ENCODE measurements around the gene ATP13A1.

ATP13A1 gene

DNA sequence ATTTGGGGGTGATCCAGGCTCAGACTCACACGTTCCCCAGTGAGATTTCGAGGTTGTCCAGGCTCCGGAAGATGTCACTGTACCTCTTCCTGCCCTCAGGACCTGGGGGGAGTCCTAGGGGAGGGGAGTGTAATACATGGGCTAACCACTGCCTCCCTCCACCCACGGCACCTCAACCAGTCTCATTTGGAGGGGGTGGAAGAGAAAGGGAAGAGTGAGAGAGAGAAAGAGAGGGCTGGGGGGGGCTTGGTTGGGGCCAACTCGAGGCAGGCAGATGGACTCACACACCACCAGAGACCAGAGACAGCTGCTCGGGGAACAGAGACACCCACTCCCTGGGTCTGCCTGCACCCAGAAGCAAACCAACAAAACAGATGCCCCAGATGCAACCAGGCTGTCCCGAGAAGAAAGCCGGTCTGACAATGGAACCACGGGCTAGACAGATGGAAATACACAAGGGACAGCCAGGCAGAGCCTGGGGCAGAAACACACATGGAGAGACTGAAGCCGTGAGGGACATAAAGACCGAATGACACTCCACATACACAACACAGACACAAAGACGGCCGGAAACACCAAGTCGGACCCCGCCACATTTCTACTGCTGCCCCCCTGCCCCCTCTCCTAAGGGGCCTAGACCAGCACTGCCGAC is 20.8 kb downstream of the ATP13A1 start:
- DNase-seq = peak; percentile 57 to 69

DNA sequence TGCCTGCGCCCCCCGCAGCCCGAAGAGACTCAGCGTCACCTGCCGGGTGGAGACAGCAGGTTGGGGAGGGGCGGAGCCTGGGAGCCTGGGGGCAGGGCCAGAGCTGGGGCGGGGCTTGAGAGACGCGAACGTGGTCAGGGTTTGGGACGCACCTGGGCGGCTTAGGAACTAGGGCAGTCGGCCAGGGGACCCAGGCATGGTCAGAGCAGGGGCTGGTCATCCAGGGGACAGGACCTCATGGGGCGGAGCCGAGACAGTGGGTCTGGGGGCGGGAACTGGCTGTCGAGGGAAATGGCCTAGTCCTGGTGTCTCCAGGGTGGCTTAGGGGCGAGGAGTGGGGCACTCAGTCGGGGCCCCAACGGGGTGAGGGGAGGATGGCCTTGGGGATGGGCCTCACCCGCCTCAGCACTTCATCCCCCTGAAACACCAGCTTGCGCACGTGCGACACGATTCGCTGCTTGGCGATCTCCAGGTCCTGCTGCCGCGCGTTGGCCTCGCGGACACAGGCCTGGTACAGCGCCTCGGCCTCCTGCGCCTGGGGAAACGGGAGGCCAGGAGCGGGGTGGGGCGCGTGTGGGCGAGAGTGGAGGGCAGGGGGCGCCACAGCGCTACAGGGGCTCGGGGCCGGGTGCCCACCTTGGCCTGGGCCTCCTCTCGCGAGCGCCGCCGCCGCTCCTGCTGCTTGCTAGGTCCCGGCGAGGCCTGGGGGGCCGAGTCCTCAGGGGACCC is 25.8 kb downstream of the ATP13A1 start:
- DNase-seq = peak in 1 of 2 experiments; percentile 16

DNA sequence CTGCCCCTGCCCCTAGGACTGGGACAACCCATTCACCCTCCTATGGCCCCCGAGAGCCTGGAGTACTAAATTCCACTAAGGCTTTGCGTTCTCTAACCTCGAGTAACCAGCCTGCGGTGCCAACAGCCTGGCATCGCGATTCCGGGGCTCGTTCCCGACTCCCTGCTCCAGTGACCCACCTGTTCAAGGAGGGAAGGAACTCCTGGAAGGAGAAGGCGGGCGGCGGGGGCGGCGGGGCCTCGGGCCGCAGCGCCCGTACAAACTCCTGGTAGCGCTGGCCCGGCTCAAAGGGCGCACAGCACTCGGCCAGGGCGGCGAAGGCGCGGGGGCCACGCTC is 26.3 kb downstream of the ATP13A1 start:
- DNase-seq = no peak

DNA sequence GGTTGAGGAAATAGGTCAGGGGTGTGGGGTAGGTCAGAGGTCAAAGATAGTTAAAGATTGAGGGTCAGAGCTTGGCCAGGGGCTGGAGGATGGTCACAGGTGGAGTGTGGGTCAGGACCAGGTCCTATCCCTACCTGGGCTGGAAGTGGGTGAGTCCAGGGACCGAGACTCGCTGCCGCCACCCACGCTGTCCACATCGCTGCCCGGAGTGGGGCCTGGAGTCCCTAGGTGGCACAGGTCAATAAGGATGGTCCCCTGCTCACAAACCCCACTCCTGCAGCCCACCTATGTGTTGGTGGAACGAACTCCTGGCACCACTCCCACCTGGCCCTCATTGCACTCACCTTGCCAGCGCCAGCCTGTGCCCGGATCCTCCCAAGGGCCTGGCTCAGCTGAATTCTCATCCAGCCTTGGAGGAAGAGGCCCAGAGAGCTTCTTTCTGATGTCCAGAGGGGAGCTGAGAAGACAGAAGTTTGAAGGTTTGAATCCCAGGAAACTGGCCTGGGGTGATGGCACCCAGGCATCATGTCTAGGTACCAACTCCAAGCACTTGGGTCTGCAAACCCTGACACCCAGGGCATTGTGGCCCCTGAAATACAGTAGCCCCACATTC is 26.8 kb downstream of the ATP13A1 start:
- no peak for DNase-seq

DNA sequence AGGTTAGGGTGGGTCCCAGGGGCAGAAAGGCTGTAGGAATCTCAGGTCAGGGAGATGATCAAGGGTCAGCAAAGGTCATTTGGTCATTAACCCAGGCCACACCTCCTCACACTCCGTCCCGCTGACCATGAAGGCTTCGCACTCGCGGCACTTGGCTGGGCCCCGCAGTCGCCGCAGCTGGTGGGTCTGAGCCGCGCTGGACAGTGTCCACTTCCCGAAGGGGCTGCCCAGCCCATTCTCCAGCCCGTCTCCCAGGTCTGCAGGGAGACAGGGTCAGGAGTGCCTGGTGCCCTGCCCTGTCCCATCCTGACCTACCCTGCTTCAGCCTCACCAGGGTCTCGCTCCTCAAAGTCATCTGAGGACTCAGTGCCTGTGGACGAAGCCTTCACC is 28.2 kb downstream of the ATP13A1 start:
- DNase-seq = no peak

DNA sequence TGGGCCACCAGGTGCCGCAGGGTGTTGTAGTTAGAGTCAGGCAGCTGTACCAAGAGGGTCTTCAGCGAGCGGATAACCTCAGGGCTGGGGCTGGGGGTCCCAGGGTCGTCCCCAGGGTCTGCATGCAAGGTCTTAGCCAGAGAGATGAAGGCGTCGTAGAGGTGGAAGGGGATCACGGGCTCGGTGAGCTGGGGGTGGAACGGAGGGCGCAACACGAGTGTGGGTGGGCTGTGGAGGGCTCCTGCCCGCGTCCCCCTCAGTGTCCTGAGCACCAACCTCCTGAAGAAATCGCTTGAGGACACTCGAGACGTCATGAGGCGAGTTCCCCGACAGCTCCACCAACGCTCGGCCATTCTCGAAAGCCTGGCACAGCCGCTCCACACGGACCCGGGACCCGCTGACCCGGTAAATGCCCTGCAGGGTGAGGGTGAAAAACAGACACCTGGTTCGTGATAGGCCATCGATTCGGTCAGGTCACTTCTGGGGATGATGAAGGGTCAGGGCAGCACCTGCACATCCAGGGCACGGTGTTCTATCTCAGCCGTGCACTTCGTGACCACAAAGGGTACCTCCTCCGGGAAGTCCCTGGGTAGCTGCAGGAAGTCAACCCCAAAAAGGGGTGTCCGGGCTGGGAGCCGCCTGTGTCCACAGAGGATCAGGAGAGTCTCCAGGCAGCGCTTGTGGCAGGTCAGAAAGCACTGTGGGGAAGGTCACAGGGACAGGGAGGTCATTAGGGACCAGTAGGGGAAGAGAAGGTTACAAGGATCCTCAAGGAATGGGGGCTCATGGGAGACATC is 28.8 kb downstream of the ATP13A1 start:
- DNase-seq = no peak

DNA sequence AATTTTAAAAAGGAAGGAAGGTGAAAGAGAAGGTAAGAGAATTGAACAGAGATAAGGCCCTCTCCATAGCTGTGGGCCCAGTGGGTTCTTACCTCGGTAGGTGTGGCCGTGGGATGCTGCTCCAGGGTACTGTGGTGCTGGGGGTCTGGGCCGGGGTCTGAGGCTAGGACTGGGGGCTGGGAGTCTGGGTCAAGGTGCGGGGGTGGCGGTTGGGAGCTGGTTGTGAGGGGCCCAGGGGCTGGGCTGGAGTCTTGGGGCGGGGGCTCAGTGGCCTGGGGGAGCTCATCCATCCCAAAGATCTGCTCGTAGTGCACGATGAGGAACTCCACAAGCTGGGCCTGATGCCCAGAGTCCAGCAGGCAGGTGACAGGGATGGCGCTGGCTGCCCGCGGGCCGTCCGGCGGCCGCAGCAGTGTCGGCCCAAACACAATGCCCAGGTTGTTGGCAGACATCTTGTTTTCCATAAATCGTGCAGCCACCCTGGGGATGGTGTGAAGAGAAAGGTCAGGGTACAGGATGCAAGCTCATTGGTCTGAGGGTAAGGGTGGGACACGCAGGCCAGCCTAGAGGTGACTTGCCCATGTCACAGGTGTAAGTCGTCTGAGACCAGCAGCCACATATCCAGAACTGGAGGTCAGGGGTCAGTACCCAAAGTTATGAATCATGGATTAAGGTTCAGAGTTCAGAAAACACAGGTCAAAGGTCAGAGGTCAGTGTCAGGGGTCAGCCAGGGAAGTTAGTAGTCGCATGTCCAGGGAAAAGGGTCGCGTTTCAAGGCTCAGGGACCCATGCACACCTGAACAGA is 29.6 kb downstream of the ATP13A1 start:
- no peak for DNase-seq

DNA sequence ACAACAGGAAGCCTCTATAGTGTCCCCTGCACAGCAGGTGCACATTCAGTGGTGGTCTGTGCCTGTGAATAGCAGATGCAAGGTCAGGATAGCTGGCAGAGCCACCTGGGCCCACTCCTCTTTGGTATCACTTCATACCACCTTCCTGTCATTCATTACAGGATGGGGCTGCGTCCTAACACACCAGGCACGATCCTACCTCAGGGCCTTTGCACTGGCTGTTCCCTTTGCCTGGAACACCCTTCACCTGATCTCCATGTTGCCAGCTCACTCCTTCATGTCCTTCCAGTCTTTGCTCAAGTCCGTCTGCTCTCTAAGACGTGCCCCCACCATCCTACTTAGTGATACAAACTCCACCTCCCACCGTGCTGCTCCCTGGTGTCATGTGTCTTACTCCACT is 30.8 kb downstream of the ATP13A1 start:
- no peak for DNase-seq

DNA sequence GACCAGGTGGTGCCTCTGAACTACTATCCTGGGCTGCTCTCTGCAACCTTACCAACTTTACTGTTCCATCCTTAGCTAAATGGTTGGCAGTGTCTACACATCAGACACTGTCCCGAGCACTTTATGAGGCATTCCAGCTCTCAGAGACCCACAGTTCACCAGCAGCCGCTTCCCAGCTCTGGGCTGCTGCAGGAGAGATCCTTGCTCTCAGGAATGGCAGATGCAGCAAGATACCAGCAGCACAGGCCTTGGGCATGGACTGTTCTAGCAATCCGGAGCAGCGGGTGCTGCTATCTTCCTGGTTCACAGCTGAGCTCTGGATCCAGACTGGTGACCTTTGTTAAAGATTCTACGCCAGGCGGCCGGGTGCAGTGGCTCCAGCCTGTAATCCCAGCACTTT is 32.1 kb downstream of the ATP13A1 start:
- no peak for DNase-seq

DNA sequence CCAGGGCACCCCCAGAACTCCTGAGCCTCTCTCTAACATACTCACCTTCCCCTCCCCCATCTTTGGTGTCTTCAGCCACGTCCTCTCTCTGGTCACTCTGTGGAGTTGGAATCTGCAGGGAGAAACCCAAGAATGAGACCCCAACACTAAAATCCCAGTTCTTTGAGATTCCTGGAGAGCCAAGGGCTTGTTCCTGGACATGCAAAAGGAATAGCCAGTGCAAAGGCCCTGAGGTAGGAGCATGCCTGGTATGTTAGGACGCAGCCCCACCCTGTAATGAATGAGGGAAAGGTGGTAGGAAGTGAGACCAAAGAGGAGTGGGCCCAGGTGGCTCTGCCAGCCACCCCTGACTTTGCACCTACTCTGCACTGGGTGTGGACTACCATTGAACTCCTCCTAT is 33.0 kb downstream of the ATP13A1 start:
- no peak for DNase-seq

DNA sequence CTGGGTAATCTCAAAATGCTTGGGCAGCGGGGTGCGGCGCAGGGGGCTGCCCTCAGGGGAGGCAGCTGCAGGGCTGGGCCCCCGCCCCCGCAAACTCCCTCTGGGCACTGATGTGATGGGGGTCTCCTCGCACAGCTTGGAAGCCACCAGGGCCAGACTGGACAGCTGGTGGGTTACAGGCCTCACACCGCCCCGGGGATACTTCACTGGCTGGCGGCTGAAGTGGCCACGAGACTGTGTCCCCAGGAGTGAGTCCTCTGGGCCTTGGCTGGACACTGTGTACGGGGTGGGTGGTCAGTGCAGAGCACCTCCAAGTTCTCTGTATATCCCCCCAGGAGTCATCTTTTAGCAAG is 33.4 kb downstream of the ATP13A1 start:
- no peak for DNase-seq

DNA sequence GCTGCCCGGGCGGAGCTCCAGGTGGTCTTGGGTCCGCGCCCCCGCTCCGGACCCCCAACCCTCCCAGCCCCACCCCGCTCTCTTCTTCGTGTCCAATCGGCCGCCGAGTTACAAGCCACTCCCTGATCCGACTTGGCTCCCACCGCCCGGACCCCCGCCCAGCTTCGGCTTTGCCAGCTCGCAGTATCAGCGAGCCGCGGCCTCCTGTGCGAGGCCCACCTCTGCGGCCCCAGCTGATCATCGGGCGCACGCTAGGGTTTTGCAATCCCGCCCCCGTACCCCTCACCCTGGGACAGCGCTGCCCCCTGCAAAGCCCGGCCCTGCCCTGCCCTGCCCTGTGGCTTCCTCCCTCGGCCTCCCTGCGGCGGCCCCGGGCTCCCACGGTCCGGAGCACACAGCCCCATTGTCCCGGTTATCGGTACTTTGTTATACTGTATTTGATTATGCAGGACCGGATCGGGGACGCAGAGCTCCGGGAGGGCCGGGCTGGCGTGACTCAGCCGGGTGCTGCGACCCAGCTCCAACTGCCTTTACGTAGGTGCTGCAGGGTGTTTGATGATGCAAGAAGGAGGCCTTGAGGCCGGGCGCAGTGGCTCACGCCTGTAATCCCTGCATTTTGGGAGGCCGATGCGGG is 34.9 kb downstream of the ATP13A1 start:
- DNase-seq = peak; percentile 34 to 48

DNA sequence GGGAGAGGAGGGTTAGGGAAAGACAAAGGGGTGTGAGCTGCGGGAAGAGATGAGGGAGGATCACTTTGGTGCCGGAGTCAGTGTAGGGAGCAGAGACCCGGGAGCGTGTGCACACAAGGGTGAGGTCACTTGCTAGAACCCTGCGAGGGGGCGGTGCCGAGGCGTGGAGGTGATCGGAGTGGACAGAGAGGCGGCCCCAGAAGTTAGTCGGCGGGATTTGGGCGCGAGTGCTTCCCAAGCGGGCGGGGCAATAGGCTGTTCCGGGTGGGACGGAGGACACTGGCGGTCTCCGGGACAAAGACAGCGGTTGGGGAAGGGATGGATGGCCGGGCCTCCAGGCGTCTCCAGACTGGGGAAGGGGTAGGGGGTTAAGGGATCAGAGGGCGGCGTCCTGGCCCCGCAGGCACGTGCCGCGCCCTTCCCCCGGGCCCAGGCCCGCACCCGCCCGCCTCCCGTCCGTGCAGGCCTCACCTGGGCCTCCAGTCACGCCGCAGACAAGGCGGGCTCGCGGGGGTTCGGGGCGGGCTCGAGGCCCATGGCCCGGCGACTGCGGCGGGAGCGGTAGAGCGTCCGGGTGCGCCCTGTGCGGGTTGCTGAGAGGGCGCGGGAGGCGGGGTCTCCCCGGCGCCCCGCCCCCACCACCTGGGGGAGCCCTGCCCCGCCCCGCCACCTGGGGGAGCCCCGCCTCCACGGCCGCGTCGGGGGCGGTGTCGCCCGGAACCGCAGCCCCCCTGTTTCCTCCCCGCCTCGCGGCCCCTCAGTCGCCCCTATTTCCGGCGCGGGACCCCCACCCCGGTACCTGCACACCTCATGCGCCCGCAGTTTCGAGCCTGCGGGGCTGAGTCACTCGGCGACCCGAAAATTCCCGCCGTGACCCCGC is 35.6 kb downstream of the ATP13A1 start, which contains the start of gene LPAR2:
TSS of gene LPAR2 (minus strand) at position 600 of the 880 bp plus-strand sequence. CDS start 945 bp downstream, outside the sequence.
- DNase-seq = peak; percentile 60 to 70

DNA sequence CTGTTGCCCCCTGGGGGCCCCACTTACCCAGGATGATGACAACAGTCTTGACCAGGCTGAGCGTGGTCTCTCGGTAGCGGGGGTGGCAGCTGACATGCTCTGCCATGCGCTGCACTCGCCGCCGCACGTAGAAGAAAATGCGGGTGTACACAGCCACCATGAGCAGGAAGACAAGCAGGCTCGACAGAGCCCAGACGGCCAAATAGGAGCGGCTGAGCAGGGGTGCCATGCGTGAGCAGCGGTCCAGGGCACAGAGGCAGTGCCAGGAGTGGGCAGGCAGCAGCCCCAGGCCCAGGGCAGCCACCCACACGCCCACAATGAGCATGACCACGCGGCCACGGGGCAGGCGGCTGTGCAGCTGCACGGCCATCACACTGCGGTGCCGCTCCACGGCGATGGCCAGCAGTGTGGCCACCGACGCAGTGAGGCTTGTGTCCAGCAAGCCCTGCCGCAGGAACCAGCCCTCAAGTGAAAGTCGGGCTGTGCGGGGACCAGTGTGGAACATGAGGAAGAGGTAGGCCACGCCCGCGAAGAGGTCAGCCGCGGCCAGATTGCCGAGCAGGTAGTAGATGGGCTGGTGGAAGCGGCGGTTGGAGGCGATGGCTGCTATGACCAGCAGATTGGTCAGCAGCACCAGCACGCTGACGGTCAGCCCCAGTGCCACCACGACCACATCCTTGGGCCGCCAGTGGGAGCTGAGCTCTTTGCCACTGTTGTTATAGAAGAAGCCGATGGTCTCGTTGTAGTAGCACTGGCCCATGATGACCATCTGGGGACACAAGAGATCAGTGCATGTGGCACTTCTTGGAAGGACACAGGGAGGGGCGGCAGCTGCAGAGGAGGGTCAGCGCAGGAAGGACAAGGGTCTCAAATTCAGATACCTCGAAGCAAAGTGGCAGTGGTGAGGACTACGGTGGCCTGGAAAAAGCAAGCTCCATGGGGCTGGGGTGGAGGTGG is 36.7 kb downstream of the ATP13A1 start:
- no peak for DNase-seq

DNA sequence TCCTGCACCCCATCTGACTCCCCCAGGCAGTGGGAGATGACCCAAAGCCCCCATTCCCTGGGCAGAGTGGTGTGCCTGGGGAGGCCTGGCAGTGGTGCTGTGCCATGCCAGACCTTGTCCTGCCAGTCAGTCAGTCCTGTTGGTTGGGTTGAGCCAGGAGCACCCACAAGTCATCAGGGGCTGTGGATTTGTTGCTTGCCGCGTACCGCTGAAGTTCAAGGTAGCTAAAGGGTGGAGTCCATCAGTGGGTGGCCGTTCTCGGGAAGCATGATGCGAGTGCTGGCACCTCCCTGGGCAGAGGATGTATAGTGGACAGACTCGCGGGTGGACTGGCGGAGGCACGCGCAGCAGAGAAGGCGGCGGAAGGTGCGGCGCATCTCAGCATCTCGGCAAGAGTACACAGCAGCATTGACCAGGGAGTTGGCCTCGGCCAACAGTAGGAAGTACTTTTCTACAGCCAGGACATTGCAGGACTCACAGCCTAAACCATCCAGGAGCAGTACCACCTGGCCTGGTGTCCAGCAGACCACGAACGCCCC is 39.4 kb downstream of the ATP13A1 start:
- no peak for DNase-seq

DNA sequence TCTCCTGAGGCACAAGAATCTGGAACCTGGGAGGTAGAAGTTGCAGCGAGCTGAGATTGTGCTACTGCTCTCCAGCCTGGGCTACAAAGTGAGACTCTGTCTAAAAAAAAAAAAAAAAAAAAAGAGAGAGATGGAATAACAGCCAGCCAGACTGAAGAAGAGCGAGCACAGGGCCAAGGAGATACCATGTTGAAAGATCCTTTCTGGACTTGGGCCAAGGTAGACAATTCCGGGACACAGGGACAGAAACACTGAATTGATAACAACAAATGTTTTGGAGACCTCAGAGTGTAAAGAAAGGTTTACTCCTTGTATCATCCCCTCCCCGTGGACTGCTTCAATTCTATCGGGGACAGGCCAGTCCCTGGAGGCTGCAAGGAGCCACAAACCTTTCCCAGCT is 40.1 kb downstream of the ATP13A1 start:
- DNase-seq = no peak

DNA sequence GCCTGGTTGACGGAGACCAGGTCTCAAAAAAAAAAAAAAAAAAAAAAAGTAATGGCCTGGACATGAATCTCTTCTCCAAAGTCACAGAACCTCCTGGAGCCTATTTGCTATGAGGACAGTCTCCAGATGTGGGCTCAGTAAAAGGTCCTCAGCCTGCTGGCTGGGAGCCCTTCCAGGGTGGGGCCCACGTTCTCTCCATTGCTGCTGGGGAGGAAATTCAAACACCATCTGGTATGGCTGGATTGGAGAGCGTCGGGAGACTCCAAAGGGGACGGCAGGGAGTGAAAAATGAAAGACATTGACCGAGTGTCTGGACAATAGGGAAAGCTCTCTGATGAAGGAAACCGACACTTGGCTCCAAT is 43.6 kb downstream of the ATP13A1 start:
- DNase-seq = no peak

DNA sequence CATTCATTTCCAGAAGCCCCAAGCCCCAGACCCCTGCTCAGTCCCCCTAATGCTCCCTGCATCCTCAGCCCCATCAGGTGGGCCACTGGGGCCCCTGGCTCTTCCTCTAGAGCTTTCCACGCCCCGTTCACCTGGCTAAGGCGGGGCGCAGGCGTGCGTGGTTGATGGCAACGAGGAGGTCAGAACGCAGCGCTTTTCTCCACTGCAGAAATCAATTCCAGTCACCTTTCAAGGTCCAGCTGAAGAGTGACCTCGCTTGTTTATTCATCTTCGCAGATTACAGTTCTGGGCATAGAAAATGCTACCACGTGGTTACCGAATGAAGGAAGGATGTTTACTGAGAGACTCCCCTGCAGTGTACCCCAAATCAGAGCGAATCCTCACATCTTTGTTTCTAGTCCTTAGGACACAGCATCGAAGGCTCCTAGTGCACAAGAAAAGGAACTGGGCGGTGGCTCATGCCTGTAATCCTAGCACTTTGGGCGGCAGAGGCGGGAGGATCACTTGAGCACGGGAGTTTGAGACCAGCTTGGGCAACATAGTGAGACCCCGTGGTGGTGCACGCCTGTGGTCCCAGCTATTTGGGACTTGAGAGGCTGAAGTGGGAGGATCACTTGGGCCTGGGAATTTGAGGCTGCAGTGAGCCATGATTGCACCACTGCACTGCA is 44.2 kb downstream of the ATP13A1 start:
- no peak for DNase-seq
